ENCODE data around the gene KAZALD1. TPM values are rescaled to one million over a fixed set of nuclear protein-coding genes. Genes with fewer than 3 reads are reported as not detected.

Gene KAZALD1
- total RNA-seq, 6 donors from 2014 or later: 3.8 to 11.9 (median 9.8) TPM

GRCh38 chr10:101022967-101023705, 38.7 kb upstream of the KAZALD1 start:
- no peak overlapping the region for H3K27ac ChIP-seq
- peaks cover 6 to 9% (median 8%) of the 10 kb centered on the region in 4 donors for H3K4me1 ChIP-seq
- no peaks in the 10 kb centered on the region for H3K9me3 ChIP-seq
- DNase-seq (peak in 1 of 2 donors; percentile 65), ATAC-seq (ENCODE audit: low FRiP score in 2 of 2) (no peak)
- WGBS, 2 donors: 94 to 96% methylated on average over 13 to 15 of the region's 15 CpGs
- TF ChIP-seq POLR2A (IDR thresholded peaks at IDR 0.05) (no peak), CTCF (IDR thresholded peaks at IDR 0.05) (no peak), EP300 (IDR thresholded peaks at IDR 0.05) (no peak), POLR2AphosphoS5 (IDR thresholded peaks at IDR 0.05) (no peak)
- H3K27me3 ChIP-seq: peaks cover 0 to 5% (median 0%) of the 10 kb centered on the region in 4 donors
- no peaks in the 10 kb centered on the region for H3K36me3 ChIP-seq
- H3K4me3 ChIP-seq: no peak overlapping the region

DNA sequence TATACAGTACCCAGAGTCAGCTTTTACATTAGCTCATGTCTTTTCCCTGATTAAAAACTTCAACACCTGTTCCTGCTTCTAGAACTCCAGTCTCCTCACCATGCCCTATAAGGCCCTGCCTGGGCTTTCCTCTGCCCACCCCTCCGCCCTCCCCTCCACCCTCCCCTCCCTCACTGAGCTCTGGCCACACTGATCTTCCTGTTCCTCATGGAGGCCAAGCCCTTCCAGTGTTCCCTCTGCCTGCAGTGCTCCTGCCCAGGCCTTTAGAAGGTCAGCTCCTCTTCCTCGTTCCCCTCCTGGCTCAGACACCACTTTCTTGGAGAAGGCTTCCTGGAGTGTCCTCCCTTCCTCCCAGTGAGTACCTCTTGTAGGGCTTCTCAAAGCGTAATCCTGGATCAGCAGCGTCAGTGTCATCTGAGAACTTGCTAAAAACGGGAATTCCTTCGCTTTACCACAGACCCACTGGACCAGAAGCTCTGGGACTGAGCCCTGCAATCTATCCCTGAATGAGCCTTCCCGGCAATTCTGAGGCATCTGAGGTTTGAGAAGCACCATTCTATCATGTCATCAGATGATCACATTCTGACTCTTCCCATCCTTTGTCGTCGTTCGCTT, 34.6 kb upstream of the KAZALD1 start:
- ATAC-seq (ENCODE audit: low FRiP score in 2 of 2) (no peak), DNase-seq (no peak)
- H3K4me1 ChIP-seq: peaks cover 6 to 12% (median 8%) of the 10 kb centered on the region in 4 donors
- WGBS, 2 donors: 72 to 76% methylated on average over 9 to 10 of the region's 10 CpGs
- TF ChIP-seq EP300 (IDR thresholded peaks at IDR 0.05) (no peak), CTCF (IDR thresholded peaks at IDR 0.05) (no peak), POLR2A (IDR thresholded peaks at IDR 0.05) (no peak), POLR2AphosphoS5 (IDR thresholded peaks at IDR 0.05) (no peak)
- H3K4me3 ChIP-seq: no peak overlapping the region
- no peak overlapping the region for H3K27ac ChIP-seq
- no peaks in the 10 kb centered on the region for H3K27me3 ChIP-seq
- H3K36me3 ChIP-seq: no peaks in the 10 kb centered on the region
- H3K9me3 ChIP-seq: no peaks in the 10 kb centered on the region

DNA sequence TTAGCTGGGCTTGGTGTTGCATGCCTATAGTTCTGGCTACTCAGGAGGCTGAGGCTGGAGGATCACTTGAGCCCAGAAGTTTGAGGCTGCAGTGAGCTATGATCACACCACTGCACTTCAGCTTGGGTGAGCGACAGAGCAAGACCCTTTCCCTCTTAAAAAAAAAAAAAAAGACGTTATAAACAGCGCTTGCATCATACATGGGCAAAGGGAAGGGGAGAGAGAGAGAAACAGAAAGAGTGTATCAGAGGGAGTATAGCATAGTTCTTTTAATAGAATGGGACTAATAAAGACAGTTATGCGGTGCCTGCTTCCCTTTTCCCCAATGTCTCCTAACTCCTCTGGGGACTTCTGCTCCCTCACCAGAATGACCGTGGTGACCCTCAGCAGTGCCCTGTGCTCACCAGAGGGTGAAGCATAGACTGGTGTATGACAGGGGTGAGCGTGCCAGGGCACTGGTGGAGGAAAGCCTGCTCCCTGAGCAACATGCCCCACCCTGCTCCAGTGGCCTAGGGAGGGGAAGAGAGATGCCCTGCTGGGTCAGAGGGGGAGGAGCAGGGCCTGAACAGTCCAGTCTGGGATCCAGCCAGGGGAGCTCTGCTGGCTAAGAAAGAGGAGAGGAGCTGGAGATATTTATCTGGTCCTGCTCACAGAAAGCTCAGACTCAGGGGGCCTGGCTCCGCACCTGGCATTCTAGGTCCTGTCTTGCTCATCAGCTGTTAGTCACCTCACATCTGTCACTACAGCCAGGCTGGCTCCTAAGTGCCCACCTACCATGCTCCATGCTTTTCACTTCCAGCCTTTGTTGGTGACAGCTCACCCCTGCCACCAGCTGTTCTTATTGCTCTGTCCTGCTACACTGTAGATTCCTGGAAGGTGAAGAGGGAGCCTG, 33.1 kb upstream of the KAZALD1 start:
- Histone ChIP-seq H3K27me3 (no peaks in the 10 kb centered on the region), H3K27ac (no peak overlapping the region), H3K4me1 (peaks cover 14 to 24% (median 20%) of the 10 kb centered on the region in 4 donors), H3K4me3 (no peak overlapping the region), H3K36me3 (no peaks in the 10 kb centered on the region), H3K9me3 (no peaks in the 10 kb centered on the region)
- no peak for TF ChIP-seq POLR2A (IDR thresholded peaks at IDR 0.05)
- TF ChIP-seq EP300 (IDR thresholded peaks at IDR 0.05): no peak
- TF ChIP-seq POLR2AphosphoS5 (IDR thresholded peaks at IDR 0.05): no peak
- no peak for TF ChIP-seq CTCF (IDR thresholded peaks at IDR 0.05)
- ATAC-seq (ENCODE audit: low FRiP score in 2 of 2) (no peak), DNase-seq (no peak)
- 62 to 69% methylated on average over 7 of the region's 7 CpGs for WGBS, 2 donors

- no peaks in the 10 kb centered on the region for H3K27me3 ChIP-seq
- ATAC-seq (ENCODE audit: low FRiP score in 2 of 2) (no peak), DNase-seq (peak in 1 of 2 donors; percentile 76)
- no peak overlapping the region for H3K27ac ChIP-seq
- WGBS, 2 donors: 55 to 67% methylated on average over 17 to 19 of the region's 27 CpGs
- peaks cover 0 to 3% (median 1%) of the 10 kb centered on the region in 4 donors for H3K36me3 ChIP-seq
- no peak for TF ChIP-seq POLR2A (IDR thresholded peaks at IDR 0.05)
- peak in 1 of 6 experiments; percentile 13 for TF ChIP-seq CTCF (IDR thresholded peaks at IDR 0.05)
- TF ChIP-seq POLR2AphosphoS5 (IDR thresholded peaks at IDR 0.05): no peak
- H3K9me3 ChIP-seq: no peaks in the 10 kb centered on the region
- H3K4me1 ChIP-seq: peaks cover 14 to 24% (median 21%) of the 10 kb centered on the region in 4 donors
- H3K4me3 ChIP-seq: no peak overlapping the region
Observed at GRCh38 chr10:101029520-101030295, 32.1 kb upstream of the KAZALD1 start.
